AG08396 (cell line): ENCODE results near the gene TXNDC8.

Source experiments
- DNase-seq: peaks from one replicate; pipeline ENCODE4 v3.0.0; 2012; ENCODE audit warnings: low spot score, mixed read lengths

TXNDC8 gene

DNA sequence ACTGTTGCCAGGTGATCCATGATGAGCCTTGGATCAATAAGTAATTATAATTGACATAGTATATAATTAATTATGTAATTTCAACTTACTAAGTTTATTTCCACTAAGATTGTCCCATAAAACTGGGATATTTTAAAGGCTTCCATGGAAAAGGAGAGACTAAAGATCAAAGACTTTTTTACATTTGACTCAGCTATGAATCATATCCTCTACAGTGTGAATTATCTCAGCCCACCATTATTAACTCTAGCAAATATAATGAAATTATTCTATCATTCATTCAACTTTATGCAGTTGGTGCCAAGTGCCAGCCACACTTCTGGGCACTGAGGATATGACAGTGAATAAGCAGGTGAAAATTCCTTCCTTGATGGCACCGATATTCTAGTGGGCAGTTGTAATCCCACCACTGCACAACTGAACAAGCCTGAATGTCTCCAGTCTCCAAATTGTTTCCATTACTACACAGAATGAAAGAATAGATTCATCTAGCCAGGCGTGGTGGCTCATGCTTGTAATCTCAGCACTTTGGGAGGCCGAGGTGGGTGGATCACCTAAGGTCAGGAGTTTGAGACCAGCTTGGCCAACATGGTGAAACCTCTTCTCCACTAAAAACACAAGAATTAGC is 59.5 kb downstream of the TXNDC8 start:
- no peak for DNase-seq

- no peak for DNase-seq
Measured at GRCh38 chr9:110276781-110277180, 60.9 kb downstream of the TXNDC8 start.

- no peak for DNase-seq
Measured at GRCh38 chr9:110270211-110270995, 67.3 kb downstream of the TXNDC8 start.

DNA sequence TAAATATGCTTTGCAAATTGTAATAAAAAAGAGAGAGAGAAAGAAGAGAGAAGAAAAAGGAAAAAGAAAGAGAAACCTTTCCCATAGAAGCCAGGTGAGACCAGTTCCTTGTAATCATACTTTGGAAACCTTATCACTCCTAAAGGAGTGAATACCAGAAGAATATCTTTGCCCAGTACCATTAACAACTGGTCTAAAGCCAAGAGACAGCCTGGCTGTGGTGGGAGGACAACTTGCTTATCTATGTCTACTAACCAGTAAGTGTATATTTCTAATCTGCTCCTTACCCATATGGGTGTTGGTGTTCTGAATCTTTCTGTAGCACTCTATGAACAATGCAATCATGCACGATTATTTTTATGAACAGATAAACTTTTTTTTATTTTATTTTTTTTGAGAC is 70.9 kb downstream of the TXNDC8 start:
- DNase-seq: no peak

DNA sequence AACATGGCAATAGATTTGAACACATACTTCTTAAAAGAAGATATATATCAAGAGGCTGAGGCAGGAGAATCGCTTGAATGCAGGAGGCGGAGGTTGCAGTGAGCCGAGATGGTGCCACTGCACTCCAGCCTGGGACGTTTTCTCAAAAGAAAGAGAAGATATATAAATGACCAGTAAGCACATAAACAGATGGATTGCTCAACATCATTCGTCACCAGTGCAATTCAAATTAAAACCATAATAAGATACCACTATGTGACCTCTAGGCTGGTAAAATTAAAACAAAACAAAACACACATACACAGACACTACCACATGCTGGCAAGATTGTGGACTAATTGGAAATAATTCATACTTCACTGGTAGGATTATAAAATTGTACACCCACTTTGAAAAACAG is 76.0 kb downstream of the TXNDC8 start:
- DNase-seq: no peak

DNA sequence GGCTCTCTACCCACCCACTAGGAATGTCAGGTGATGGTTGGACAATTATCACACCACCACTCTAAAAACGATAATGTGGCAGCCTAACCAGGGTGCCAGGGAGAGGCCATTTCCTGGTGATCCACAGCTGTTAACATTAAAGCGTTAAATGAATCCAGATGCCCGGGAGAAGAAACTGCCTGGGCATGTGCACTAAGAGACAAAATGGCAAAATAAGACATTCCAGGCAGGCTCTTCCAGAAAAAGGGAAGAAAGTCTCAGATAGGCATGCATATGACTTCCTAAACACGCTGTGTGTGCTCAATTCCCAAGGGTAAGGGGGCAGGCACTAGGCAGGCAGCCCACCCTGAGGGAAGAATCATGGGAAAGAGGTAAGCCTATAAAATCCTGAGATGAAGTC is 76.8 kb downstream of the TXNDC8 start:
- DNase-seq: no peak

DNA sequence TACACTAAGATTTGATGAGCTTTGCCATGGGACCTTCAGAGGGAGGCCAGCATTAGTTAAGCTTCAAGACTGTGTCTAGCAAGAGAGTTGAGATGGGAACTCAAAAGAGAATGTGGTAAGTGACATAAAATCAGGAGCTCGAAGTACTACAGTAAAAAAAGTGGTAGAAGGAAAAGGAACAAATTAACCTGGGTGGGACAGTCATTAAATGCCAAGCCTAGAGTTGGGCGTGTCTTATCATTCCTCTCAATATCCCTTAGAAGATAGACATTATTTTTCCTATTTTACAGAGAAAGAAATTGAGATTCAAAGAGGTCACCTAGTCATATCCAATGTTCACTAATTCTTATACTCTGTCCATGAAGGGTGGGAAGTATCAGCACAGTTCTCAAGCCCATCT is 78.1 kb downstream of the TXNDC8 start:
- DNase-seq: no peak

DNA sequence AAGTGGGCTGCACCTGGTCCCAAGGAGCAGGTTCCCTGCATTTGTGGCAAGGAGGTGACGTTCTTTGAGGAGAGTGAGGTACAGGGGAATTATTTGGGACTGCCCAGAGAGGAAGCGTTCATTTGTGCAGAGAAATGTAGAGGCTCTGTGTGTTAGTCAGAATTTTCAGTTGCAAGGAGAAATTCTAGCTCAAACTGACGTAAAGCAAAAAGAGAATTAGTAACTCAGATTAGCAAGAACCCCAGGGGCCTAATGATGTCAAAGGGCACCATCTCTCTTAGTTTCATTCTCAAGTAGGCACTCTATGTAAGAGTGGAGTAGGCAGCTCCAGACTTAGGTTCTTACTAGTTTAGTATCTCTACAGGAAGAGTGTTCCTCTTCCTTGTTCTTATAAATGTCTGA is 79.0 kb downstream of the TXNDC8 start:
- DNase-seq: no peak

DNA sequence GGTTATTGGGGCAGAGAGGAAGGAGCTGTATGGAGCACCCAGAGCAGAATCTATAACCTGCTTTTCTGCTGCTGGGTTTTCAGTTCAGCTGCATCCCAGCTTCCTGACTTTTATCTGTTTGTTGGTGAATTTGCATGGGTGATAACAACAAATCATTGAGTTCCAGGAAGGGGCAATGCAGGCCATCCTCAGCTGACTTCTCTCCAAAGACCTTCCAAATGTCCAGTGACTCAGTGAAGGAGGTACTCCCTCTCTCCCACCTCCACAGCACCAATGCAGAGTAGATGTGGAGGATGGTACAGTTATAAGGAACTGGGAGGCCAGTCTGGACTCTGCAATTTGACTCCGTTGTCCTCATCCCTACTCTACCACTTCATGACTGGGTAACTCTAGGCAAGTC is 79.7 kb downstream of the TXNDC8 start:
- DNase-seq: no peak

DNA sequence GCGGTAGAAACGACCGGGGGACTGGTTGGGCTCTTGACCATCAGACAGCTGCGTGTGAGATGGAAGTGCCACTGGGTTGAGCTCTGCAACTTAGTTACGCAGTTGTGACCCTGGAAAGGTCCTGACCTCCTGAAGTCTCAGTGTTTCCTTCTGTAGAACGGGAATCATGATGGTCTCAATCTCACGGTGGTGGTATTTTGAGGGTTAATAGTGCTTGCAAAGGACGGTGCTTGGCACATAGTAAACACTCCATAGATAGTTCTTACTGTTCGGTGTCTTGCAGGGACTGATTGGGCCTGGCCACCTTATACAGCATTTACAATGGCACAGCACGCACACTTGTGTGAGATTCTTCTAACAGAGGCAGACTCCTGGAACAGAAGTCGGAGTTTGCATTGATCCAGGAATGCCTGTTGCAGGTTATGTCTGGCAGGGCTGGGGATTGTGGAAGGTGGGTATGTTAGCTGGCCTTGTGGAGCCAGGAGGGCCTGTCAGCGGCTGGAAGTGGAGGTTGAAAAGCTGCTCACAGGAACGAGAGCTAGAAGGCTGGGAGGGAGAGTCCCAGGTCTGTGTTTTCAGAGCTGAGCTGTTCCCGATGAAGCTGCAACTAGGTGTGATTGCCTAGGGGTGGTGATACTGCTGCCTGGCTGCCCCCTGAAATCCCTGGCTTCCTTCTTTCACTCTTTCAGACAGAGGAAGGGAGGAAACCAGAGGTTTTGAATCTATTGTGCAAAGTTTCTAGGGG is 80.4 kb downstream of the TXNDC8 start:
- DNase-seq: no peak

DNA sequence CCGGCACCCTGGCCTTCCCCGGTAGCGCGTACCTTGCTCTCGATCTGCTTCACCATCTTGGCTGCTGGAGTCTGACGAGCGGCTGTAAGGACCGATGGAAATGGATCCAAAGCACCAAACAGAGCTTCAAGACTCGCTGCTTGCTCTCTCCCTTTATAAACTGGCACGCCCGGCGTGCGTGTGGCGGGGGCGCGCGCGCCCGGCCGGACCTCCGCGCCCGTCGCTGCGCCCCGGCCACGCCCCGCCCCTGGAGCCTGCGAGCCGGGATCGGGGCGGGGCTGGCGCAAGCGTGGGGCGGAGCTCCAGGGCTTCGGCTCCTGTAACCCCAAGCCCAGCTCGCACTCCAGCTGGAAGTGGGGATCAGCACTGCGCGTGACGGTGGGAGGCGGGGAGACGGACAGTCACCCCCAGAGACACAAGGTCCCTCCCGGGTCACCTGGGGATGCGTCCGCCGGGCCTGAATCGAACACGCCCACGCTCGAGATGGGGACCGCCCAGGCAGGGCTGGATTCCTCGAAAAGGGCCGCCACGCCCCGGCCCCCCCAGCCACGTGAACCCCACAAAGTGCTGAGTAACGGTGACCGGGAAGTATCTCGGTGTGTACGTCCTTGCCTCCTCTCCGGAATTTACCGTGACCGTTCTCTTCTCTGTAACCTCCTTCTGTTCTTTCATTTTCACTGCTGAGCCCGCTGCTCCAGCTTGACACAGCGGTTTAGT is 81.1 kb downstream of the TXNDC8 start, which contains the start of gene TXN:
TSS of gene TXN (minus strand) at position 128 of the 717 bp plus-strand sequence. CDS start at position 56, 72 bp downstream.
- peak; percentile 94 for DNase-seq

- DNase-seq: peak; percentile 45
Measured at GRCh38 chr9:110255463-110256379, 81.9 kb downstream of the TXNDC8 start.

DNA sequence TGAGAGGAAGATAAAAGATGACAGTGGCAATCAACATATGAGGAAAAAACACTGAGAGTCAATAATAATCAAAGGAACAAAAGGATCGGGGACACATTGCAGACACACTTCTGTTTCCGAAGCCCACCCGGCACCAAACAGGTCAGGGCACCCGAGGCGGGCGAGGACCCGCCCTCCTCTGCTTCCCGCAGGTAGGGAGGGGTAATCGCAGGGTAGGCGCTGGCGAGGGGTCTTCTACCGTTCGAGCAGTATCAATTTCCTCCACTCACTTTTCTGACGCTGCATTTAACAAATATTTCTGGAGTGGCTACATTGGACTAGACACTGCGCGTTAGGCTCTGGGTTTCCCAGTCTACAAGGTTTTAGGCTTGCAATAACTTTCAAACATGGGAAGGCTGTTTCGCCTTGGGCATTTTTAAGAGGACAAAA is 82.6 kb downstream of the TXNDC8 start:
- no peak for DNase-seq

DNA sequence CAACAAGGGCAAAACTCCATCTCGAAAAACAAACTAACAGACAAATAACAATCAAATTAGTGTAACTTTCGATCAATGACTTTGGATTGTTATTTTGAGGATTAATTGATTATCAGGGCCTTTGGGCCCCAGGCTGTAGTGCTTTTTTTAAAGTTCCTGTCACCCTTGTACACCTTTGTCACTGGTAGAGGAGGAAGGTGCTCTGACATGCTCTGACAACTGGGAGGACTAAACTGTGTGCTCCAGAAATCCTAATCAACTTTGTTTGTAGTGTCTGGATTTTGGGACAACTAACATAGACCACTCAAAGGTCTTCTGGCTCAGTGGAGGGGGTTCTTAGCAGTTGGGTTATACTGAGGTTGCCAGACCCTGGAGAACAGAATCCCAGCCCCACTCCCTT is 83.2 kb downstream of the TXNDC8 start:
- DNase-seq: no peak
